ENCODE data around the gene ABCB7. TPM values are rescaled to one million over a fixed set of nuclear protein-coding genes. Genes with fewer than 3 reads are reported as not detected.
A peak's percentile ranks its signal among the peaks of the same experiment; 100 is the strongest.
"Not testable (repeated sequence)": the region's sequence is repeated elsewhere in the genome, so short reads cannot be mapped to it uniquely, and the experiment has no call there.

Gene ABCB7
- total RNA-seq, 5 donors from 2014 or later (not counting 1 experiment from before 2014, with no cell fraction given): 20.4 to 26.2 (median 24.6) TPM

DNA sequence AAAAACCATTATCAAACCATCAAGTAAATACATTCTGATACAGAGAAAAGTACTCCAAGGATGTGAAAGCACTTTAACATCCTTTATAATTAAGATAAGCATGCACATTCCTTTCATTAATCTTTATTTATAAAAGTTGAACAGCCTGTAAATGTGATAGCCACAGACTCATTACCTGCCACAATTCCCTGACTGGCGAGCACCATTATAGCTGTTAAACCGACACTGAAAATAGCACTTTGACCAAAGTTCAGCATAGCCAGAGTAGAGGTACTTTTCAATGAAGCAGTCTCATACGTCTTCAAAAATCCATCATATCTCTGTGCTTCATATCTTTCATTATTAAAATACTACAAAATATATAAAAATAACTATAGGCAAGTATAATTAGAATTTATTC lies 84.7 kb downstream of the ABCB7 start:
- peaks cover 0 to 8% of the 10 kb centered on the region in 2 donors for H3K27me3 Mint-ChIP-seq
- H3K36me3 ChIP-seq (ENCODE audit: control insufficient read depth in 2 of 2, extremely low read depth in 1 of 2, insufficient read depth in 1 of 2, low read length in 1 of 2): peaks cover 0 to 3% of the 10 kb centered on the region in 2 donors
- no peaks in the 10 kb centered on the region for H3K27me3 ChIP-seq (replicated peaks in 1 of 2; ENCODE audit: control insufficient read depth in 2 of 2, extremely low read depth in 1 of 2, insufficient read depth in 2 of 2, low read length in 1 of 2)
- H3K4me1 Mint-ChIP-seq: no peaks in the 10 kb centered on the region
- peaks cover 33% of the 10 kb centered on the region for H3K36me3 Mint-ChIP-seq
- no peak overlapping the region for H3K4me3 ChIP-seq (ENCODE audit: control insufficient read depth in 1 of 2, extremely low read depth in 1 of 2, low read length in 1 of 2)
- no peaks in the 10 kb centered on the region for H3K4me1 ChIP-seq (ENCODE audit: control insufficient read depth in 1 of 2, extremely low read depth in 1 of 2, insufficient read depth in 2 of 2, low read length in 2 of 2)
- no peaks in the 10 kb centered on the region for H3K9me3 Mint-ChIP-seq
- no peak for DNase-seq
- ChIA-PET POLR2A (no interaction called here), CTCF (no interaction called here)
- H3K27ac ChIP-seq (ENCODE audit: low read length): no peak overlapping the region
- H3K9me3 ChIP-seq: no peaks in the 10 kb centered on the region
- no peak overlapping the region for H3K4me3 Mint-ChIP-seq
- H3K27ac Mint-ChIP-seq: no peak overlapping the region
- WGBS (ENCODE audit: insufficient coverage): no CpG with 5 or more reads among the region's 3 CpGs
- no peak for ATAC-seq (replicated peaks in 1 of 4)

DNA sequence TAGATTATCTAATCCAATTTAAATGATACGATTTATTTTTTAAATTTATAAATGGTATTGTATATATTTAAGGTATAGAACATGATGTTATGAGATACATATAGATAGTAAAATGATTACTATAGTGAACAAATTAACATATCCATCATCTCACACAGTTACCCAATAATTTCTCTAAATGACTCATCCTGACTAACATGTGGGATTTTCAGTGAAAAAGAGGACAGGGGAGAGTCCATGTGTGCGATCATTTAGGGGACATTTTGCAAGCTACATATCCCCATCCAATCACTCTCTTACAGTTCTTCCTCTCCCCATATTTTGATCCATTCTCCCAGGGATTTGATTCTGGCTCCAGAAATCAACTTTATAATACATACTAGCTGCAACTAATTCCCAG lies 88.2 kb downstream of the ABCB7 start:
- Histone ChIP-seq H3K36me3 (ENCODE audit: control insufficient read depth in 2 of 2, extremely low read depth in 1 of 2, insufficient read depth in 1 of 2, low read length in 1 of 2) (no peaks in the 10 kb centered on the region), H3K9me3 (no peaks in the 10 kb centered on the region), H3K4me1 (ENCODE audit: control insufficient read depth in 1 of 2, extremely low read depth in 1 of 2, insufficient read depth in 2 of 2, low read length in 2 of 2) (no peaks in the 10 kb centered on the region), H3K27ac (ENCODE audit: low read length) (no peak overlapping the region), H3K4me3 (ENCODE audit: control insufficient read depth in 1 of 2, extremely low read depth in 1 of 2, low read length in 1 of 2) (no peak overlapping the region), H3K27me3 (replicated peaks in 1 of 2; ENCODE audit: control insufficient read depth in 2 of 2, extremely low read depth in 1 of 2, insufficient read depth in 2 of 2, low read length in 1 of 2) (no peaks in the 10 kb centered on the region)
- H3K4me1 Mint-ChIP-seq: no peaks in the 10 kb centered on the region
- DNase-seq (no peak), ATAC-seq (replicated peaks in 1 of 4) (no peak)
- H3K36me3 Mint-ChIP-seq: peaks cover 18% of the 10 kb centered on the region
- ChIA-PET POLR2A (no interaction called here), CTCF (no interaction called here)
- H3K27me3 Mint-ChIP-seq: peaks cover 0 to 8% of the 10 kb centered on the region in 2 donors
- H3K4me3 Mint-ChIP-seq: no peak overlapping the region
- no CpG with 5 or more reads among the region's 2 CpGs for WGBS (ENCODE audit: insufficient coverage)
- H3K9me3 Mint-ChIP-seq: no peaks in the 10 kb centered on the region
- H3K27ac Mint-ChIP-seq: no peak overlapping the region

- H3K27ac Mint-ChIP-seq: no peak overlapping the region
- CTCF ChIA-PET: no interaction called here
These were observed 94.4 kb downstream of the ABCB7 start for GRCh38 chrX:75061701-75062100.

GRCh38 chrX:75051047-75051446 lies 105.0 kb downstream of the ABCB7 start:
- no peak overlapping the region for H3K27ac ChIP-seq (ENCODE audit: low read length)
- H3K27me3 ChIP-seq (replicated peaks in 1 of 2; ENCODE audit: control insufficient read depth in 2 of 2, extremely low read depth in 1 of 2, insufficient read depth in 2 of 2, low read length in 1 of 2): no peaks in the 10 kb centered on the region
- no CpG with 5 or more reads among the region's 1 CpG for WGBS (ENCODE audit: insufficient coverage)
- Mint-ChIP-seq H3K27ac (no peak overlapping the region), H3K4me1 (no peaks in the 10 kb centered on the region), H3K36me3 (peaks cover 29% of the 10 kb centered on the region), H3K27me3 (peaks cover 0 to 5% of the 10 kb centered on the region in 2 donors), H3K4me3 (no peak overlapping the region), H3K9me3 (peaks cover 0 to 4% (median 0%) of the 10 kb centered on the region in 3 donors)
- H3K4me1 ChIP-seq (ENCODE audit: control insufficient read depth in 1 of 2, extremely low read depth in 1 of 2, insufficient read depth in 2 of 2, low read length in 2 of 2): no peaks in the 10 kb centered on the region
- H3K4me3 ChIP-seq (ENCODE audit: control insufficient read depth in 1 of 2, extremely low read depth in 1 of 2, low read length in 1 of 2): no peak overlapping the region
- ChIA-PET POLR2A (no interaction called here), CTCF (interaction anchor here in 1 of 2 donors (0.6 kb wide), 1 partner anchor 1156 kb away, joined by 3 read pairs; no protein-coding TSS in a partner anchor)
- H3K9me3 ChIP-seq: no peaks in the 10 kb centered on the region
- DNase-seq (no peak), ATAC-seq (replicated peaks in 1 of 4) (no peak)
- no peaks in the 10 kb centered on the region for H3K36me3 ChIP-seq (ENCODE audit: control insufficient read depth in 2 of 2, extremely low read depth in 1 of 2, insufficient read depth in 1 of 2, low read length in 1 of 2)

More at GRCh38 chrX:75061701-75062100, 94.4 kb downstream of the ABCB7 start:
- H3K27ac ChIP-seq (ENCODE audit: low read length): no peak overlapping the region
- DNase-seq: no peak
- no CpG with 5 or more reads among the region's 1 CpG for WGBS (ENCODE audit: insufficient coverage)
- no peaks in the 10 kb centered on the region for H3K4me1 ChIP-seq (ENCODE audit: control insufficient read depth in 1 of 2, extremely low read depth in 1 of 2, insufficient read depth in 2 of 2, low read length in 2 of 2)
- no peaks in the 10 kb centered on the region for H3K27me3 ChIP-seq (replicated peaks in 1 of 2; ENCODE audit: control insufficient read depth in 2 of 2, extremely low read depth in 1 of 2, insufficient read depth in 2 of 2, low read length in 1 of 2)
- ATAC-seq (replicated peaks in 1 of 4): no peak
- no peak overlapping the region for H3K4me3 ChIP-seq (ENCODE audit: control insufficient read depth in 1 of 2, extremely low read depth in 1 of 2, low read length in 1 of 2)
- Mint-ChIP-seq H3K27me3 (no peaks in the 10 kb centered on the region), H3K36me3 (peaks cover 25% of the 10 kb centered on the region), H3K4me1 (no peaks in the 10 kb centered on the region), H3K4me3 (no peak overlapping the region), H3K9me3 (no peaks in the 10 kb centered on the region)
- no peaks in the 10 kb centered on the region for H3K9me3 ChIP-seq
- H3K36me3 ChIP-seq (ENCODE audit: control insufficient read depth in 2 of 2, extremely low read depth in 1 of 2, insufficient read depth in 1 of 2, low read length in 1 of 2): peaks cover 0 to 4% of the 10 kb centered on the region in 2 donors
- POLR2A ChIA-PET: no interaction called here

GRCh38 chrX:75045369-75045768 lies 110.7 kb downstream of the ABCB7 start:
- peaks cover 4% of the 10 kb centered on the region for H3K36me3 Mint-ChIP-seq
- Histone ChIP-seq H3K27me3 (replicated peaks in 1 of 2; ENCODE audit: control insufficient read depth in 2 of 2, extremely low read depth in 1 of 2, insufficient read depth in 2 of 2, low read length in 1 of 2) (no peaks in the 10 kb centered on the region), H3K4me1 (ENCODE audit: control insufficient read depth in 1 of 2, extremely low read depth in 1 of 2, insufficient read depth in 2 of 2, low read length in 2 of 2) (no peaks in the 10 kb centered on the region), H3K9me3 (no peaks in the 10 kb centered on the region), H3K36me3 (ENCODE audit: control insufficient read depth in 2 of 2, extremely low read depth in 1 of 2, insufficient read depth in 1 of 2, low read length in 1 of 2) (no peaks in the 10 kb centered on the region), H3K27ac (ENCODE audit: low read length) (no peak overlapping the region), H3K4me3 (ENCODE audit: control insufficient read depth in 1 of 2, extremely low read depth in 1 of 2, low read length in 1 of 2) (no peak overlapping the region)
- H3K9me3 Mint-ChIP-seq: peaks cover 0 to 11% (median 8%) of the 10 kb centered on the region in 3 donors
- H3K27ac Mint-ChIP-seq: no peak overlapping the region
- no peaks in the 10 kb centered on the region for H3K27me3 Mint-ChIP-seq
- POLR2A ChIA-PET: interaction anchor here in 1 of 2 donors (0.7 kb wide), 1 partner anchor 110 kb away, joined by 3 read pairs; no protein-coding TSS in a partner anchor
- CTCF ChIA-PET: no interaction called here
- H3K4me1 Mint-ChIP-seq: no peaks in the 10 kb centered on the region
- ATAC-seq (replicated peaks in 1 of 4): no peak
- DNase-seq: no peak
- no peak overlapping the region for H3K4me3 Mint-ChIP-seq

- CTCF ChIA-PET; POLR2A ChIA-PET; H3K4me1 ChIP-seq (ENCODE audit: control insufficient read depth in 1 of 2, extremely low read depth in 1 of 2, insufficient read depth in 2 of 2, low read length in 2 of 2); H3K27me3 ChIP-seq (replicated peaks in 1 of 2; ENCODE audit: control insufficient read depth in 2 of 2, extremely low read depth in 1 of 2, insufficient read depth in 2 of 2, low read length in 1 of 2); H3K27me3 Mint-ChIP-seq; H3K4me3 Mint-ChIP-seq; H3K36me3 Mint-ChIP-seq; H3K27ac ChIP-seq (ENCODE audit: low read length); DNase-seq; H3K36me3 ChIP-seq (ENCODE audit: control insufficient read depth in 2 of 2, extremely low read depth in 1 of 2, insufficient read depth in 1 of 2, low read length in 1 of 2); H3K4me3 ChIP-seq (ENCODE audit: control insufficient read depth in 1 of 2, extremely low read depth in 1 of 2, low read length in 1 of 2); H3K9me3 ChIP-seq; H3K4me1 Mint-ChIP-seq; H3K27ac Mint-ChIP-seq; ATAC-seq (replicated peaks in 1 of 4): not testable (repeated sequence)
- peaks cover 0 to 11% (median 8%) of the 10 kb centered on the region in 3 donors for H3K9me3 Mint-ChIP-seq
- WGBS (ENCODE audit: insufficient coverage): no CpG with 5 or more reads among the region's 4 CpGs
These were observed 111.9 kb downstream of the ABCB7 start for GRCh38 chrX:75044142-75044541.

- Histone ChIP-seq H3K36me3 (ENCODE audit: control insufficient read depth in 2 of 2, extremely low read depth in 1 of 2, insufficient read depth in 1 of 2, low read length in 1 of 2) (no peaks in the 10 kb centered on the region), H3K9me3 (no peaks in the 10 kb centered on the region), H3K4me3 (ENCODE audit: control insufficient read depth in 1 of 2, extremely low read depth in 1 of 2, low read length in 1 of 2) (no peak overlapping the region), H3K4me1 (ENCODE audit: control insufficient read depth in 1 of 2, extremely low read depth in 1 of 2, insufficient read depth in 2 of 2, low read length in 2 of 2) (no peaks in the 10 kb centered on the region), H3K27me3 (replicated peaks in 1 of 2; ENCODE audit: control insufficient read depth in 2 of 2, extremely low read depth in 1 of 2, insufficient read depth in 2 of 2, low read length in 1 of 2) (no peaks in the 10 kb centered on the region), H3K27ac (ENCODE audit: low read length) (no peak overlapping the region)
- DNase-seq (peak in 2 of 35 experiments; percentile 1 to 19), ATAC-seq (replicated peaks in 1 of 4) (no peak)
- Mint-ChIP-seq H3K4me1 (no peaks in the 10 kb centered on the region), H3K4me3 (no peak overlapping the region), H3K27ac (no peak overlapping the region), H3K36me3 (no peaks in the 10 kb centered on the region), H3K9me3 (peaks cover 2 to 15% (median 7%) of the 10 kb centered on the region in 3 donors), H3K27me3 (peaks cover 0 to 22% of the 10 kb centered on the region in 2 donors)
- no CpG with 5 or more reads among the region's 1 CpG for WGBS (ENCODE audit: insufficient coverage)
- CTCF ChIA-PET: interaction anchor here in 1 of 2 donors (0.6 kb wide), 1 partner anchor 494 kb away, joined by 3 read pairs; no protein-coding TSS in a partner anchor
- POLR2A ChIA-PET: no interaction called here
These were observed 117.2 kb downstream of the ABCB7 start for GRCh38 chrX:75038925-75039324.
